NB4 (cell line): ENCODE results near the gene MUC5B.

Source experiments
- DNase-seq: peaks from one replicate; pipeline ENCODE4 v3.0.0; 2010; ENCODE audit warnings: low read depth
- H3K4me3 ChIP-seq: one replicate; pipeline ENCODE4 v1.5.1; 2011; ENCODE audit warnings: mild to moderate bottlenecking, low read depth, low read length, moderate library complexity
- CTCF ChIP-seq: IDR thresholded peaks from one replicate; pipeline ENCODE4 v1.5.1; 2012; ENCODE audit warnings: low read depth, low read length
- MAX ChIP-seq: IDR thresholded peaks from 2 replicates; pipeline ENCODE4 v1.6.1; 2011; ENCODE audit warnings: low read depth, low read length
- MYC ChIP-seq: IDR thresholded peaks from 2 replicates; pipeline ENCODE4 v1.6.1; 2011; ENCODE audit warnings: low read depth, low read length
- POLR2A ChIP-seq: IDR thresholded peaks from 2 replicates; pipeline ENCODE4 v1.6.1; 2011; ENCODE audit warnings: mild to moderate bottlenecking; ENCODE audit not compliant: insufficient read length; ENCODE audit errors: extremely low read depth

Gene MUC5B

GRCh38 chr11:1307998-1308742 lies 85.3 kb downstream of the MUC5B start:
- TF ChIP-seq POLR2A (no peak), MAX (no peak), CTCF (no peak), MYC (no peak)
- peak overlapping the region; percentile 34 for H3K4me3 ChIP-seq
- DNase-seq: no peak

GRCh38 chr11:1308743-1309497 lies 86.1 kb downstream of the MUC5B start:
- no peak for DNase-seq
- peak overlapping the region; percentile 34 for H3K4me3 ChIP-seq
- TF ChIP-seq MYC (no peak), POLR2A (no peak), CTCF (no peak), MAX (no peak)

GRCh38 chr11:1309498-1310317 lies 86.8 kb downstream of the MUC5B start, which contains the start of gene TOLLIP:
Gene TOLLIP, minus strand, starts transcription at chr11:1309632. Its CDS starts 134 bp downstream, at chr11:1309498.
- peak within 1 kb of the TSS; percentile 81 for H3K4me3 ChIP-seq
- TF ChIP-seq MAX: peak; percentile 21
- TF ChIP-seq POLR2A: peak; percentile 83
- 0 out of 2 replicates have a peak, but pooled peaks have one; percentile 38 for TF ChIP-seq MYC
- TF ChIP-seq CTCF: peak; percentile 5
- peak; percentile 91 for DNase-seq

GRCh38 chr11:1310318-1310687 lies 87.4 kb downstream of the MUC5B start:
- H3K4me3 ChIP-seq: peak overlapping the region; percentile 81
- no peak for TF ChIP-seq MYC
- TF ChIP-seq CTCF: no peak
- TF ChIP-seq MAX: no peak
- TF ChIP-seq POLR2A: no peak
- DNase-seq: peak; percentile 50

- peak; percentile 91 for DNase-seq
- H3K4me3 ChIP-seq: peak overlapping the region; percentile 81
- peak; percentile 80 for TF ChIP-seq MYC
- peak; percentile 96 for TF ChIP-seq MAX
- TF ChIP-seq POLR2A: peak; percentile 37
- peak; percentile 21 for TF ChIP-seq CTCF
Measured at GRCh38 chr11:1310772-1311468, 88.1 kb downstream of the MUC5B start.
